Gastrocnemius medialis (tissue), 4 donors: ENCODE data around the gene ZNF491. TPM values are rescaled to one million over a fixed set of nuclear protein-coding genes. Genes with fewer than 3 reads are reported as not detected.
"Not testable (repeated sequence)": the region's sequence is repeated elsewhere in the genome, so short reads cannot be mapped to it uniquely, and the experiment has no call there.

Experiments
- ATAC-seq, 2 donors: fragments of 150-250 bp; one replicate each; pipeline ENCODE4 v1.9.1; 2016
- DNase-seq, 2 donors: peaks; one replicate each; pipeline ENCODE4 v3.0.0-alpha.2; 2019
- H3K27ac ChIP-seq, 4 donors: fragments of 200-600 bp; sonication (generic); 1 replicate in 1 of 4; 2 replicates in 3 of 4; pipeline ENCODE4 v1.5.1; 2016 to 2018; ENCODE audit warnings: mild to moderate bottlenecking in 2 of 4, moderate library complexity in 1 of 4
- H3K27me3 ChIP-seq, 3 donors: fragments of 200-600 bp; sonication (generic) in 2 of 3; 1 replicate in 1 of 3; 2 replicates in 2 of 3; pipeline versions ENCODE4 v1.5.1 to v1.6.0; 2016 to 2019; ENCODE audit warnings: mild to moderate bottlenecking in 1 of 3, moderate library complexity in 1 of 3
- H3K36me3 ChIP-seq, 2 donors: fragments of 200-600 bp; sonication (generic) in 1 of 2; one replicate each; pipeline ENCODE4 v1.5.1; 2017 to 2018
- H3K4me1 ChIP-seq, 2 donors: fragments of 200-600 bp; sonication (generic) in 1 of 2; one replicate each; pipeline ENCODE4 v1.5.1; 2016 to 2017; ENCODE audit warnings: mild to moderate bottlenecking in 2 of 2
- H3K4me3 ChIP-seq, 4 donors: fragments of 200-600 bp; sonication (generic) in 3 of 4; 1 replicate in 1 of 4; 2 replicates in 3 of 4; pipeline ENCODE4 v1.5.1; 2016 to 2019; ENCODE audit warnings: mild to moderate bottlenecking in 2 of 4
- H3K9me3 ChIP-seq, 3 donors: fragments of 200-600 bp; sonication (generic) in 2 of 3; 1 replicate in 1 of 3; 2 replicates in 2 of 3; pipeline ENCODE4 v1.5.1; 2016 to 2019
- CTCF ChIP-seq, 5 experiments: fragments of 450-650 bp in 3 of 5; fragments of 200-600 bp in 2 of 5; sonication (generic) in 2 of 5; IDR thresholded peaks in 4 of 5; conservative IDR thresholded peaks in 1 of 5; 1 replicate in 4 of 5; 2 replicates in 1 of 5; pipeline ENCODE4 v1.5.1; 2016 to 2019; ENCODE audit warnings: antibody characterized with exemption in 5 of 5, mild to moderate bottlenecking in 3 of 5, moderate library complexity in 3 of 5
- POLR2A ChIP-seq, 2 donors: fragments of 450-650 bp; IDR thresholded peaks; one replicate each; pipeline ENCODE4 v1.6.1; 2017; ENCODE audit warnings: antibody characterized with exemption in 2 of 2, mild to moderate bottlenecking in 2 of 2, moderate library complexity in 2 of 2
- in situ Hi-C, 4 donors: fragments of 200-750 bp; cut with MboI; loops; one replicate each; pipeline versions ENCODE4 v1.15.0 to v1.8.0; 2017; ENCODE audit warnings: low sequenced_read_pairs in 4 of 4
- intact Hi-C: fragments of 100-400 bp; cut with DNase I; formaldehyde crosslinking; loops from one replicate; pipeline ENCODE4 v1.15.1; 2023; ENCODE audit warnings: low total_unique reads
- total RNA-seq, 4 donors: library from RNA; depleted of rRNA; stranded (reverse); fragments of >200 nt; gene quantifications; one replicate each; pipeline versions ENCODE4 v1.1.0 to v1.2.3, GENCODE V29; 2016

Gene ZNF491
- total RNA-seq, 4 donors from 2014 or later, result 0.92 to 1.8 (median 1.4) TPM

- in situ Hi-C loops, result no loop called here
- ATAC-seq, result no peak
- no peak for TF ChIP-seq CTCF (IDR thresholded peaks at IDR 0.05 in 4 of 5, conservative IDR thresholded peaks at IDR 0.05 in 1 of 5)
- TF ChIP-seq POLR2A (IDR thresholded peaks at IDR 0.05), result no peak
Measured at GRCh38 chr19:11821474-11822109, 23.3 kb downstream of the ZNF491 start.

DNA sequence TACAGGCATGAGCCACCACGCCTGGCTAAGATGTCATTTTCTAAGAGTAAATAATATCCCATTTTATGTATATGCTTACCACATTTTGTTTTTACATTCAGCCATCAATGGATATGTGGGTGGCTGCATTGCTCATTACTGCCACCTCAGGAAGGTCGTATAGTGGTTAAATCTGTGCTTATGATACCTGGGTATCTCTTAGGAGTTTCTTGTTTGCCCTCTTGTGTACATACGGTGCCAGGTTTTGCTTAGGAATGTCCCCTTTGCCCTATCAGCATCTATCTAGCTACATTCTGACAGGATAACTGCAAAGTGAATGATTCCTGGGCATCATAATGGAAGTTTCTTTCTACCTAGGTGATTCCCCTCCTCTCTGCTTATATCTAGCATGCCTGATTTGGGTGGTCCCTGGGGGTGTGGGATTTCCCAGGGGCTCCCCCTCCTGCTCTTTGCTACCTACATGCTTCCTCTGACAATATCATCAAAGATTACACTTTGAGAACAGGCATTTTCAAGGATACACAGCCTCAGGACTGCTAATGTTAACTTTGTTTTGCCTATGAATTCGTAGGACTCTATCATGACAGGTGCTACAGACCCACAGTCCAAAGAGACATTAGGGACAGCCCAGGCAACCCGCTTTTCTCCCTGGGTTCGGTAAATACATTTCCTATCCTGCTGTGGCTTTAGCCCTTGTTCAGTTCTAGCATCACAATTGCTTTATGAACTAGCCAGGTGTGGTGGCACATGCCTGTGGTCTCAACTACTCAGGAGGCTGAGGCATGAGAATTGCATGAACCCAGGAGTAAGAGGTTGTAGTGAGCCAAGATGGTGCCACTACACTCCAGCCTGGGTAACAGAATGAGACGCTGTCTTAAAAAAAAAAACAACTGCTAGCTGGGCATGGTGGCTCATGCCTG, 30.9 kb downstream of the ZNF491 start:
- H3K27ac ChIP-seq, H3K27me3 ChIP-seq, H3K4me1 ChIP-seq, DNase-seq, intact Hi-C loops, H3K4me3 ChIP-seq, ATAC-seq, in situ Hi-C loops: not testable (repeated sequence)
- H3K36me3 ChIP-seq, result peaks cover 19 to 64% of the 10 kb centered on the region in 2 donors
- peaks cover 10 to 29% (median 10%) of the 10 kb centered on the region in 3 donors for H3K9me3 ChIP-seq

More at GRCh38 chr19:11821474-11822109, 23.3 kb downstream of the ZNF491 start:
- no peaks in the 10 kb centered on the region for H3K9me3 ChIP-seq
- no peak overlapping the region for H3K4me3 ChIP-seq
- peaks cover 0 to 23% of the 10 kb centered on the region in 2 donors for H3K36me3 ChIP-seq
- intact Hi-C loops, result no loop called here
- no peak for DNase-seq
- no peak overlapping the region for H3K27ac ChIP-seq
- H3K27me3 ChIP-seq, result no peaks in the 10 kb centered on the region
- peaks cover 0 to 3% of the 10 kb centered on the region in 2 donors for H3K4me1 ChIP-seq

GRCh38 chr19:11832253-11832912, 34.1 kb downstream of the ZNF491 start:
- in situ Hi-C loops (no loop called here), intact Hi-C loops (no loop called here)
- H3K4me1 ChIP-seq, result no peaks in the 10 kb centered on the region
- TF ChIP-seq POLR2A (IDR thresholded peaks at IDR 0.05) (no peak), CTCF (IDR thresholded peaks at IDR 0.05 in 4 of 5, conservative IDR thresholded peaks at IDR 0.05 in 1 of 5) (no peak)
- no peaks in the 10 kb centered on the region for H3K27me3 ChIP-seq
- DNase-seq, result no peak
- no peak overlapping the region for H3K27ac ChIP-seq
- H3K36me3 ChIP-seq, result peaks cover 19 to 66% of the 10 kb centered on the region in 2 donors
- peaks cover 10 to 29% (median 10%) of the 10 kb centered on the region in 3 donors for H3K9me3 ChIP-seq
- H3K4me3 ChIP-seq, result peak overlapping the region in 1 of 4 donors; percentile 34
- ATAC-seq, result no peak

DNA sequence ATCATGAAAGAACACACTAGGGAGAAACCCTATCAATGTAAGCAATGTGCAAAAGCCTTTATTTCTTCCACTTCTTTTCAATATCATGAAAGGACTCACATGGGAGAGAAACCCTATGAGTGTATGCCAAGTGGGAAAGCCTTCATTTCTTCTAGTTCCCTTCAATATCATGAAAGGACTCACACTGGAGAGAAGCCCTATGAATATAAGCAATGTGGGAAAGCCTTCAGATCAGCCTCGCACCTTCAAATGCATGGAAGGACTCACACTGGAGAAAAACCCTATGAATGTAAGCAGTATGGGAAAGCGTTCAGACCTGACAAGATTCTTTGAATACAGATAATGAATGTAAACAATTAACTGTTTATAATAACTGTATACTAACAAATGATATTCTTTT, 35.2 kb downstream of the ZNF491 start:
- TF ChIP-seq CTCF (IDR thresholded peaks at IDR 0.05 in 4 of 5, conservative IDR thresholded peaks at IDR 0.05 in 1 of 5) (no peak), POLR2A (IDR thresholded peaks at IDR 0.05) (no peak)
- Histone ChIP-seq H3K4me3 (no peak overlapping the region), H3K36me3 (peaks cover 19 to 58% of the 10 kb centered on the region in 2 donors), H3K4me1 (no peaks in the 10 kb centered on the region), H3K27me3 (no peaks in the 10 kb centered on the region), H3K9me3 (peaks cover 10 to 29% (median 10%) of the 10 kb centered on the region in 3 donors), H3K27ac (no peak overlapping the region)
- DNase-seq (no peak), ATAC-seq (no peak)
- in situ Hi-C loops (no loop called here), intact Hi-C loops (no loop called here)

GRCh38 chr19:11835626-11836066, 37.3 kb downstream of the ZNF491 start:
- DNase-seq, H3K27me3 ChIP-seq, in situ Hi-C loops, intact Hi-C loops, H3K27ac ChIP-seq, ATAC-seq, H3K4me3 ChIP-seq, H3K4me1 ChIP-seq: not testable (repeated sequence)
- peaks cover 10 to 29% (median 10%) of the 10 kb centered on the region in 3 donors for H3K9me3 ChIP-seq
- H3K36me3 ChIP-seq, result peaks cover 19 to 38% of the 10 kb centered on the region in 2 donors
